Motor neuron (in vitro differentiated cells): ENCODE results near the gene DDX1. TPM values are rescaled to one million over a fixed set of nuclear protein-coding genes. Genes with fewer than 3 reads are reported as not detected.

Source experiments
- ATAC-seq, 8 experiments: fragments of 200-7000 bp; cut with Tn5 transposase; replicated peaks in 6 of 8; 2 replicates each; pipeline ENCODE4 v1.8.0; 2021; ENCODE audit warnings: mild to moderate bottlenecking in 8 of 8, moderate library complexity in 8 of 8
- H3K27ac ChIP-seq, 2 donors: fragments of 250-450 bp; sonication (Bioruptor Pico); 2 replicates each; pipeline ENCODE4 v1.9.0; 2021; ENCODE audit warnings: antibody characterized with exemption in 2 of 2, mild to moderate bottlenecking in 2 of 2, moderate library complexity in 1 of 2
- H3K4me1 ChIP-seq, 2 donors: fragments of 250-450 bp; sonication (Bioruptor Pico); replicated peaks in 1 of 2; 2 replicates each; pipeline ENCODE4 v1.6.1; 2021; ENCODE audit warnings: antibody characterized with exemption in 2 of 2, mild to moderate bottlenecking in 2 of 2, moderate library complexity in 1 of 2
- H3K4me3 ChIP-seq, 5 donors: fragments of 250-450 bp; sonication (Bioruptor Pico); 2 replicates each; pipeline ENCODE4 v1.9.0; 2021; ENCODE audit warnings: antibody characterized with exemption in 5 of 5, mild to moderate bottlenecking in 5 of 5, moderate library complexity in 4 of 5
- WGBS, 10 experiments: fragments of 450-650 bp; shearing (Covaris generic); methylation state at CpG; one replicate each; pipeline ENCODE4 v1.0.0; 2022; 5-methylcytosine and 5-hydroxymethylcytosine counted together
- in situ Hi-C, 9 experiments: fragments of 400-800 bp; cut with MboI; loops; one replicate each; pipeline ENCODE4 v1.15.0; 2021; ENCODE audit warnings: low sequenced_read_pairs in 9 of 9, low pct_unique_long_range_greater_than_20kb in 2 of 9; ENCODE audit not compliant: unreplicated experiment in 9 of 9
- total RNA-seq, 8 experiments: library from RNA; unstranded; fragments of 300-600 nt; gene quantifications; 2 replicates each; pipeline versions ENCODE4 v1.2.3 to v1.2.4, GENCODE V29; 2022

DDX1 gene
- total RNA-seq, 8 experiments from 2014 or later, result 64.3 to 139 (median 88.9) TPM

DNA sequence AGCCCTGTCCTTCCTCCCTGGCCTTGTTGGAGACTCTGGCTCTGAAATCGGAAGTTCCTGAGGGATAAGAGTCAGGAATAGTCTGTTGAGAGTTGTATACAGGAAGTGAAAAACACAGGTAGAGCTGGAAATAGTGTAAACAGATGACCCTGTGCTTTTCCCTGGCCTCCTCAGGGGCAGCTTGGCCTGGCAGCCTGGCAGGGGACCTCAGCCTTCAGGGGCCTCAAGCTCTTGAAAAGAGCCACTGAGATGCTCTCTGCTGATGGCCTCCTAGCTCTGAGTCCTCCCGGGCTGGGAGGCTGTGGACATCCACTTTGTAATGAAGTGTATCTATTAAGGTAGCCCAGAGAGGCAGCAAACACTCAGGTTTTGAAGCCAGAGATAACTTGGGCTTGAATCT lies 79.3 kb downstream of the DDX1 start:
- WGBS, 10 experiments, result 20 to 83% (median 33%) methylated on average over 1 to 2 of the region's 2 CpGs; no CpG with 5 or more reads in 5 of the 10 experiments
- H3K27ac ChIP-seq, result no peak overlapping the region
- H3K4me1 ChIP-seq, result peaks cover 6 to 18% of the 10 kb centered on the region in 2 donors
- no peak for ATAC-seq
- H3K4me3 ChIP-seq, result no peak overlapping the region
- in situ Hi-C loops, result loop anchor here in 1 of 9 experiments (25.0 kb wide), 1 partner anchor 816 kb away; no protein-coding TSS in a partner anchor

- ATAC-seq, result no peak
- H3K27ac ChIP-seq, result no peak overlapping the region
- H3K4me1 ChIP-seq, result peaks cover 6 to 18% of the 10 kb centered on the region in 2 donors
- in situ Hi-C loops, result loop anchor here in 1 of 9 experiments (25.0 kb wide), 1 partner anchor 816 kb away; no protein-coding TSS in a partner anchor
- no peak overlapping the region for H3K4me3 ChIP-seq
These were observed 79.7 kb downstream of the DDX1 start for GRCh38 chr2:15671409-15671808.

DNA sequence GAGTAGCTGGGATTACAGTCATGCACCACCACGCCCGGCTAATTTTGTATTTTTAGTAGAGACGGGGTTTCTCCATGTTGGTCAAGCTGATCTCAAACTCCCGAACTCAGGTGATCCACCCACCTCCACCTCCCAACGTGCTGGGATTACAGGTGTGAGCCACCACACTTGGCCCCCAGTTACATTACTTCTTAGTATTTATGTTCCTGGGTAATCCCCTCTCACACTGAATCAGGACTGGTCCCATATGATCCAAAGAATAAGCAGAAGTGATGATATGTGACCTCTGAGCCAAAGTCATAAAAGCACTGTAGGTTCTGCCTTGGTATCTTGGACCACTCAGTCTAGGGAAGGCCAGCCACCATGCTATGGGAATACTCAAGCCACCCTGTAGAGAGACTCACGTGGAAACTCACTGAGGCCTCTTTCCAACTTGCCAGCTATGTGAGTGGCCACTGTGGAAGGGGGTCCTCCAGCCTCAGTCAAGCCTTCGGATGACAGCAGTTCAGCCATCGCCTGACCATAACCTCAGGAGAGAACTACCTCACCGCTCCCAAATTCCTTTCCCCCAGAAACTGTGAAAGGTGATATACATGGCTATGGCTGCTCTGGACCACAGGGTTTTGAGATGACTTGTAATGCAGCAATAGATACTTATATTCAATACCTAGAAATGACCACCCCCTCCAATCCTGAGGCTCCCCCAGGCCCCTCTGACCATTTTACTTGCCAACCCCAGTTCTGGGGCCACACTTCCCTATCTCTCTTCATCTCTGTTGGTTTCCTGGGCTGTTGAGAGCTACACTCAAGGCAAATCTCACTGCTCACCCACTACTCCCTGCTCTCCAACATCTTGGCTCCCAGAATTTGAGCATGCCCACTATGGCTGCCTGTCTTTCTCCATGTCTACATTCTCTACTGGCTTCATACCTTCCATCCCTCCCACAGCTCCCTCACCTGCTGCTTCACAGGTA lies 80.5 kb downstream of the DDX1 start:
- 0 to 100% (median 96%) methylated on average over 1 to 7 of the region's 9 CpGs; no CpG with 5 or more reads in 3 of the 10 experiments for WGBS, 10 experiments
- in situ Hi-C loops, result loop anchor here in 1 of 9 experiments (25.0 kb wide), 1 partner anchor 815 kb away; no protein-coding TSS in a partner anchor
- H3K27ac ChIP-seq, result no peak overlapping the region
- no peak for ATAC-seq
- peaks cover 6 to 18% of the 10 kb centered on the region in 2 donors for H3K4me1 ChIP-seq
- H3K4me3 ChIP-seq, result no peak overlapping the region

GRCh38 chr2:15672961-15673918 lies 81.6 kb downstream of the DDX1 start:
- Histone ChIP-seq H3K4me1 (peaks cover 6 to 11% of the 10 kb centered on the region in 2 donors), H3K4me3 (no peak overlapping the region), H3K27ac (no peak overlapping the region)
- peak in 2 of 8 experiments; percentile 6 to 9 for ATAC-seq
- 37 to 92% (median 73%) methylated on average over 4 to 11 of the region's 14 CpGs for WGBS, 10 experiments
- in situ Hi-C loops, result loop anchor here in 1 of 9 experiments (25.0 kb wide), 1 partner anchor 814 kb away; no protein-coding TSS in a partner anchor

- in situ Hi-C loops, result loop anchor here in 1 of 9 experiments (25.0 kb wide), 1 partner anchor 813 kb away; no protein-coding TSS in a partner anchor
- Histone ChIP-seq H3K27ac (no peak overlapping the region), H3K4me3 (no peak overlapping the region), H3K4me1 (peaks cover 6 to 7% of the 10 kb centered on the region in 2 donors)
- peak; percentile 30 to 85 (median 81) for ATAC-seq
- 17 to 100% (median 49%) methylated on average over 1 to 5 of the region's 7 CpGs; no CpG with 5 or more reads in 1 of the 10 experiments for WGBS, 10 experiments
These were observed 82.4 kb downstream of the DDX1 start for GRCh38 chr2:15673919-15674636.

DNA sequence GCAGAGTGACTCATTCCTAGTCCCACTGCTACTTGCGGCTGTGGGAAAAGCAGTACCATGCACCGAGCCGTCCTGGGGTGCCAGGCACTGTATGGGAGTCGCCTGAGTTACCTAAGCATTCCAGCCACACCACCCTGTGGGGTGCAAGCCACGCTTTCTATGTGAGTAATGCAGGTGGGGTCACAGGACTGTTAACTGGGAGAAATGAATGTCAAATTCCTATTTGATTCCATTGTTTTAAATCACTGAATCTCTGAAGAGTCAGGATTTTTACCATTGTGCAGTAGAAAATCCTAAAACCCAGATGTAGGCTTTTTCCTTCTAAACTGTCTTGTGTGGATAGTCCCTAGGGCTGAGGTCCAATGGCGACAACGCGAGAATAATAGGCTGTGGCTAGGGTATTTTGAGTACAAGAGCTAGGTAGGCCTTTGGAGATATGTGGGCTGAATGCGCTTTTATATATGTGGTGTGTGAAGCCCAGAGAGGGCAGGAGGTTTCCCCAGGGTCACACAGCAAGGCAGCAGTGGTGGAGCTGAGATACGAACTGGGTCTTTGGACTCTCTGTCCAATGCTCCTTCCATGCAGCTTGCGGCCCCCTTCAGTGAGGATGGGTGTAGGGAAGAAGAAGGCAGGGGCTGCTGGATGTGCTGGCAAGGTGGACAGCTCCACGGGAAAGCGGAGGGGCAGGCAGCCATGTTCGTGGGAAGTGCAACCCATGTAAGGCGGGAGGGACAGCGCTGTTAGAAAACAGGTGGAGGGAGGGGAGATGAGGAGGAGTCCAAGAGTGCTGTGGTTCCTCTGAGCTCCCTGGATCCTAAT lies 83.2 kb downstream of the DDX1 start:
- H3K4me1 ChIP-seq, result peaks cover 6 to 7% of the 10 kb centered on the region in 2 donors
- H3K4me3 ChIP-seq, result no peak overlapping the region
- H3K27ac ChIP-seq, result no peak overlapping the region
- in situ Hi-C loops, result loop anchor here in 1 of 9 experiments (25.0 kb wide), 1 partner anchor 812 kb away; no protein-coding TSS in a partner anchor
- ATAC-seq, result peak in 5 of 8 experiments; percentile 17 to 45 (median 33)
- 52 to 100% (median 87%) methylated on average over 1 to 6 of the region's 16 CpGs; no CpG with 5 or more reads in 1 of the 10 experiments for WGBS, 10 experiments

GRCh38 chr2:15675456-15676195 lies 84.0 kb downstream of the DDX1 start:
- in situ Hi-C loops, result no loop called here
- 0 to 100% (median 62%) methylated on average over 1 to 8 of the region's 10 CpGs for WGBS, 10 experiments
- ATAC-seq, result peak in 4 of 8 experiments; percentile 16 to 76 (median 32)

GRCh38 chr2:15677141-15677843 lies 85.6 kb downstream of the DDX1 start:
- Histone ChIP-seq H3K27ac (no peak overlapping the region), H3K4me1 (peaks cover 6 to 7% of the 10 kb centered on the region in 2 donors), H3K4me3 (no peak overlapping the region)
- 0 to 39% (median 20%) methylated on average over 1 to 8 of the region's 9 CpGs; no CpG with 5 or more reads in 4 of the 10 experiments for WGBS, 10 experiments
- in situ Hi-C loops, result no loop called here
- ATAC-seq, result peak in 2 of 8 experiments; percentile 28 to 29

More at GRCh38 chr2:15675456-15676195, 84.0 kb downstream of the DDX1 start:
- Histone ChIP-seq H3K4me1 (peaks cover 6 to 7% of the 10 kb centered on the region in 2 donors), H3K4me3 (no peak overlapping the region), H3K27ac (no peak overlapping the region)

DNA sequence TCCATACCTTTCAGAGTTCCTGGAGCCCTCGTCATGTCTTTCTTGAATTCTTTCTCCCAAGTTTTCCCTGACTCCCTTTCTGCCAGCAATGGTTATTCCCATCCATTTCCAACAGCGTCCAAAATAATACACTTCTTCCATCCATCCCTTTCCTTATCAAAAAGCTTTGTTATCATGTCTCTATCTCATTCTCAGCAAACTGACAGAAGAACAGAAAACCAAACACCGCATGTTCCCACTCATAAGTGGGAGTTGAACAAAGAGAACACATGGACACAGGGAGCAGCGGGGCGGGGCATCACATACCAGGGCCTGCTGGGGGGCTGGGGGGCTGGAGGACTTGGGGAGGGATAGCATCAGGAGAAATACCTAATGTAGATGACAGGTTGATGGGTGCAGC lies 86.7 kb downstream of the DDX1 start:
- WGBS, 10 experiments, result 20 to 100% (median 100%) methylated on average over 1 to 2 of the region's 5 CpGs; no CpG with 5 or more reads in 4 of the 10 experiments
- no peak for ATAC-seq
- Histone ChIP-seq H3K4me3 (no peak overlapping the region), H3K4me1 (peaks cover 6% of the 10 kb centered on the region in 2 donors), H3K27ac (no peak overlapping the region)
- in situ Hi-C loops, result no loop called here

DNA sequence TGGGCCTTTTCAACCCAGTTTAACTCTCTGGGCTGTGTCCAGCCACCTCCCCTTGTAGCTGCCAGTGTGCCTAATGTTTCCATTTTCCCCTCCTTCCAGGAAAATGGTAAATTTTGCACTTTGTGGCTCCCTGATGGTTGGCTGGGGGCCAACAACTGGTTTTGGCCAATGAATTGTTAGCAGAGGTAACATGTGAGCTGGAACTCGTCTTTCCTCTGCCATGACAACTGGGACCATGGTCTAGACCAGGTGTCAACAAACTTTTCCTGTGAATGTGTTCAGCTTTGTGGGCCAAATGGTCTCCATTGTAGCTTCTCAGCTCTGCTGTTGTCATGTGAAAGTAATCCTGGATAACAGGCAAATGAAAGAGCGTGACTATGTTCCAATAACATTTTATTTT lies 87.2 kb downstream of the DDX1 start:
- ATAC-seq, result peak in 1 of 8 experiments; percentile 67
- 17 to 100% (median 69%) methylated on average over 1 to 2 of the region's 2 CpGs; no CpG with 5 or more reads in 4 of the 10 experiments for WGBS, 10 experiments
- Histone ChIP-seq H3K4me3 (no peak overlapping the region), H3K4me1 (peaks cover under 1 to 3% of the 10 kb centered on the region in 2 donors), H3K27ac (no peak overlapping the region)
- in situ Hi-C loops, result no loop called here
